Gastrocnemius medialis (tissue), 4 donors: ENCODE measurements around the gene APOBEC3H. TPM values are rescaled to one million over a fixed set of nuclear protein-coding genes. Genes with fewer than 3 reads are reported as not detected.

Experiments used
- ATAC-seq, 2 donors: fragments of 150-250 bp; one replicate each; pipeline ENCODE4 v1.9.1; 2016
- DNase-seq, 2 donors: peaks; one replicate each; pipeline ENCODE4 v3.0.0-alpha.2; 2019
- H3K27ac ChIP-seq, 4 donors: fragments of 200-600 bp; sonication (generic); 1 replicate in 1 of 4; 2 replicates in 3 of 4; pipeline ENCODE4 v1.5.1; 2016 to 2018; ENCODE audit warnings: mild to moderate bottlenecking in 2 of 4, moderate library complexity in 1 of 4
- H3K27me3 ChIP-seq, 3 donors: fragments of 200-600 bp; sonication (generic) in 2 of 3; 1 replicate in 1 of 3; 2 replicates in 2 of 3; pipeline versions ENCODE4 v1.5.1 to v1.6.0; 2016 to 2019; ENCODE audit warnings: mild to moderate bottlenecking in 1 of 3, moderate library complexity in 1 of 3
- H3K36me3 ChIP-seq, 2 donors: fragments of 200-600 bp; sonication (generic) in 1 of 2; one replicate each; pipeline ENCODE4 v1.5.1; 2017 to 2018
- H3K4me1 ChIP-seq, 2 donors: fragments of 200-600 bp; sonication (generic) in 1 of 2; one replicate each; pipeline ENCODE4 v1.5.1; 2016 to 2017; ENCODE audit warnings: mild to moderate bottlenecking in 2 of 2
- H3K4me3 ChIP-seq, 4 donors: fragments of 200-600 bp; sonication (generic) in 3 of 4; 1 replicate in 1 of 4; 2 replicates in 3 of 4; pipeline ENCODE4 v1.5.1; 2016 to 2019; ENCODE audit warnings: mild to moderate bottlenecking in 2 of 4
- H3K9me3 ChIP-seq, 3 donors: fragments of 200-600 bp; sonication (generic) in 2 of 3; 1 replicate in 1 of 3; 2 replicates in 2 of 3; pipeline ENCODE4 v1.5.1; 2016 to 2019
- CTCF ChIP-seq, 5 experiments: fragments of 450-650 bp in 3 of 5; fragments of 200-600 bp in 2 of 5; sonication (generic) in 2 of 5; IDR thresholded peaks in 4 of 5; conservative IDR thresholded peaks in 1 of 5; 1 replicate in 4 of 5; 2 replicates in 1 of 5; pipeline ENCODE4 v1.5.1; 2016 to 2019; ENCODE audit warnings: antibody characterized with exemption in 5 of 5, mild to moderate bottlenecking in 3 of 5, moderate library complexity in 3 of 5
- POLR2A ChIP-seq, 2 donors: fragments of 450-650 bp; IDR thresholded peaks; one replicate each; pipeline ENCODE4 v1.6.1; 2017; ENCODE audit warnings: antibody characterized with exemption in 2 of 2, mild to moderate bottlenecking in 2 of 2, moderate library complexity in 2 of 2
- in situ Hi-C, 4 donors: fragments of 200-750 bp; cut with MboI; loops; one replicate each; pipeline versions ENCODE4 v1.15.0 to v1.8.0; 2017; ENCODE audit warnings: low sequenced_read_pairs in 4 of 4
- intact Hi-C: fragments of 100-400 bp; cut with DNase I; formaldehyde crosslinking; loops from one replicate; pipeline ENCODE4 v1.15.1; 2023; ENCODE audit warnings: low total_unique reads
- total RNA-seq, 4 donors: library from RNA; depleted of rRNA; stranded (reverse); fragments of >200 nt; gene quantifications; one replicate each; pipeline versions ENCODE4 v1.1.0 to v1.2.3, GENCODE V29; 2016

The APOBEC3H gene
- total RNA-seq, 4 donors from 2014 or later: not detected

DNA sequence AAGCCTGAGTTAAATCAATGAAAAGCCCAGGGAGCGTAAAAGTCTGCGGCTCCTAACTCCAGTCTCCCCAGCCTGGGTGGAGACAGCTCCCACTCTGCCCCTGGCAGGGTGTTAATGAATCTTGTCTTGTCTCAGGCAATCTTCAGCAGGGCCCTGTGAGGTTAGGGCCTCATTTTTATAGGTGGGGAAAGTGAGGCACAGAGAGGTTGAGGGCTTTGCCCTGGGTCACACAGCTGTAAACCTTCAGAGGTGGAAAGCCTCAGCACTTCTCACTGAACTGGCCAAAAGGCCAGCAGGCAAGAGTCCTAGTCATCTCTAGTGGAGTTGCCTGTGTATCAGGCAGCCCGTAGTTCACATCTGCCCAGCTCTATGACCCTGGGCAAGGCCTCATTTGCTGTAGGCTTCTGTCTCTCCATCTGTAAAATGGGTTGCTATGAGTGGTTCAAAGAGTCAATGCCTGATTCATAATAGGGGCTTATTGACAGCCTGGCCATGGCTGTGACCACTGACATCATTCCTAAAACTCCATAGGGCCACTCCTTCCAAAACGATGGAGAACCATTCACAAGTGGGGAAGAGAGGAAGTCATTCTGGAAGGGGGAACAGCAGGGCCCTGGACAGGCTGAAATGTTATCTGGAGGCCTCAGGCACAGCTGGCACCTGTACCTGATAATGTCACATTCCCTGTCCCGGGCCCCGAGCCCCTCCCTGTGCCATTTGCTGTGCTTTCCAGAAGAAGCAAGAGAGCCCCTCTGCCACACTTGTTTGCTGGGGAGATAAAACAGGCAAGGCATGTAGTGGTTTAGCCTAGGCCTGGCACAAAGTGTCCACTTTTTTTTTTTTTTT, 49.4 kb downstream of the APOBEC3H start:
- in situ Hi-C loops: no loop called here

GRCh38 chr22:39147335-39148025, 50.4 kb downstream of the APOBEC3H start:
- Histone ChIP-seq H3K27ac (peak overlapping the region; percentile 94 to 99 (median 98)), H3K9me3 (no peaks in the 10 kb centered on the region), H3K4me3 (no peak overlapping the region), H3K36me3 (peaks cover 0 to 6% of the 10 kb centered on the region in 2 donors), H3K4me1 (peaks cover 52 to 56% of the 10 kb centered on the region in 2 donors), H3K27me3 (no peaks in the 10 kb centered on the region)
- in situ Hi-C loops: no loop called here
- DNase-seq: no peak
- TF ChIP-seq POLR2A (IDR thresholded peaks at IDR 0.05) (no peak), CTCF (IDR thresholded peaks at IDR 0.05 in 4 of 5, conservative IDR thresholded peaks at IDR 0.05 in 1 of 5) (no peak)
- intact Hi-C loops: no loop called here
- no peak for ATAC-seq

More for the DNA sequence above, 49.4 kb downstream of the APOBEC3H start:
- H3K4me1 ChIP-seq: peaks cover 48 to 54% of the 10 kb centered on the region in 2 donors
- TF ChIP-seq POLR2A (IDR thresholded peaks at IDR 0.05): no peak
- no peak for TF ChIP-seq CTCF (IDR thresholded peaks at IDR 0.05 in 4 of 5, conservative IDR thresholded peaks at IDR 0.05 in 1 of 5)
- H3K36me3 ChIP-seq: peaks cover 0 to 6% of the 10 kb centered on the region in 2 donors
- peak overlapping the region; percentile 81 to 96 (median 88) for H3K4me3 ChIP-seq
- DNase-seq (no peak), ATAC-seq (peak in 1 of 2 donors; percentile 16)
- peak overlapping the region; percentile 94 to 99 (median 98) for H3K27ac ChIP-seq
- H3K27me3 ChIP-seq: no peaks in the 10 kb centered on the region
- intact Hi-C loops: no loop called here
- H3K9me3 ChIP-seq: no peaks in the 10 kb centered on the region

DNA sequence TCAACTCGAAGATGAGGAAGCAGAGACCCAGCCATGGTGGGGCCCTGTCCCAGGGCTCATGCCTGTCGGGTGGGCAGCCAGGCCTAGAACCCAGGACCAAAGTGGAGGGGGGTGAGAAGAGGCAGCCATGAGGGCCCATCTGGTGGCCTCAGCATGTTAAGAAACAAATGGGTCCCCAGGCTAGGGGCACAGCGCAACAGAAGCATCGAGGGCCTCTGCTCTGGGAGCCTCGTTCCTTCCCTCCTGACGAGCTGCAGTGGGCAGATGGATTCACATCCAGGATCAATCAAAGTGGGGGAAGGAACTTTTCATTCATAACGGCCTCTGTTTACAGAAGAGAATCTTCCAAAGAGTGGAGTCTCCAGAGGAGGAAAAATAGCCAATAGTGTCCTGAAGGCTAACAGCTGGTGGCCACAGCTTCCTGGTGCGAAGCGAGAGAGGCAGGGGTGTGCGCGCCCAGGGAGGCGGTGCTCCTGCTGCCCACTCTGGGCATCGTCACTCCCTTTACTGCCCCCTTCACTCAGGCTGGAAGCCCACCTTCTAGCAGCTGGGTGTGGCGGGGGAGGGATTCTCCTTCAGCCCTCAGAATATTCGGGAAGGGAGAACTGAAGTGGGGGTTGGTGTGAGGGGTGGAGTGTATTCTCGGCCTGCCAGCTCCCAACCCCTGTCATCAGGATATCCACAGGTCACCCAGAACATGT, 51.1 kb downstream of the APOBEC3H start:
- DNase-seq: no peak
- intact Hi-C loops: no loop called here
- in situ Hi-C loops: no loop called here
- Histone ChIP-seq H3K4me1 (peaks cover 52 to 55% of the 10 kb centered on the region in 2 donors), H3K27me3 (no peaks in the 10 kb centered on the region), H3K27ac (peak overlapping the region; percentile 94 to 99 (median 98)), H3K9me3 (no peaks in the 10 kb centered on the region), H3K36me3 (peaks cover 0 to 6% of the 10 kb centered on the region in 2 donors), H3K4me3 (no peak overlapping the region)
- TF ChIP-seq POLR2A (IDR thresholded peaks at IDR 0.05): no peak
- ATAC-seq: no peak

DNA sequence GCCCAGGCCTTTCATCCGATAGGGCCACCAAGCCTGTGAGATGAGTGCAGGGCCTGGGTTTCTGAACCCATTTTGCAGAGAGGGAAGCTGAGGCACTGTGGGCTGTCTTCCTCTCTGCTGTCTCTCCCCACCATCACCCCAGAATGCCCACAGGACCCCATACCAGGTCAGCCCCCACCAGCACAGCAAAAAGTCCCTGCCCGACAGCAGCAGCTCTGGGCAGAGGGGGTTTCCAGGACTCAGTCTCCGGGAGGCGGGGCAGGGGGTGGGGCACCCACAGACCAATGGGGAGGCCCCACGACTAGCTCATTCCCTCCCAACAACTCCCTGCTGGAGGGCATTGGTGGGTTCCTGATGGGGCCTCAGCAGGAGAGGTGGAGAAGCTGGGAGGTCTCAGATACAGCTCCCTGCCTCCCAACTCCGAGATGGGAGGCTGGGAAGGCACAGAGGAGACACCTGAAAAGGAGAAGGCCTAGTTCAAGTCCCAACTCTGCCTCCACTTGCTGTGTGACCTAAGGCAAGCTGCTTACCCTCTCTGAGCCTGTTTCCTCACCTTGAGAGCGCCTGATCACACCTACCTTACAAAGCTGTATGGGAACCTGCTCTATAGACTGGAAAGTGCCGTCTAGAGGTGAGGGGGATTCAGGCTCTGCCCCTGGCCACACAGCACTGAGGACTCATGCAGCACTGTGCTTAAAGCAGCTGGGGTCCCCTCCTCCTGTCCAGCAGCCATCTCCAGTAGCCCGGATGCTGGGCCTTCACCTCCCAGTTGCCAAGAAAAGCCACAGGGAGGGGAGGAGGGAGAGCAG, 51.9 kb downstream of the APOBEC3H start:
- TF ChIP-seq CTCF (IDR thresholded peaks at IDR 0.05 in 4 of 5, conservative IDR thresholded peaks at IDR 0.05 in 1 of 5) (no peak), POLR2A (IDR thresholded peaks at IDR 0.05) (no peak)
- H3K27me3 ChIP-seq: no peaks in the 10 kb centered on the region
- H3K27ac ChIP-seq: peak overlapping the region; percentile 94 to 99 (median 98)
- H3K4me3 ChIP-seq: no peak overlapping the region
- no peak for ATAC-seq
- H3K4me1 ChIP-seq: peaks cover 46 to 59% of the 10 kb centered on the region in 2 donors
- DNase-seq: peak in 1 of 2 donors; percentile 71
- H3K9me3 ChIP-seq: no peaks in the 10 kb centered on the region
- in situ Hi-C loops: no loop called here
- H3K36me3 ChIP-seq: peaks cover 0 to 6% of the 10 kb centered on the region in 2 donors
- intact Hi-C loops: no loop called here
